GM12891 (cell line): Measurements from ENCODE around the gene JUNB.
"Not testable (repeated sequence)": the region's sequence is repeated elsewhere in the genome, so short reads cannot be mapped to it uniquely, and the experiment has no call there.

Experiments
- DNase-seq: peaks from one replicate; pipeline ENCODE4 v3.0.0; 2011; ENCODE audit warnings: low spot score; ENCODE audit not compliant: insufficient read length
- FAIRE-seq: peaks from 2 replicates; lab custom pipeline; 2011; peaks lifted over from hg19 to GRCh38; lab: Jason Lieb, UNC
- PAX5 ChIP-seq: IDR thresholded peaks from 2 replicates; pipeline ENCODE4 v1.6.1; 2011; ENCODE audit warnings: low read length, moderate library complexity, mild to moderate bottlenecking; ENCODE audit not compliant: insufficient read depth, severe bottlenecking
- POLR2A ChIP-seq: IDR thresholded peaks from 2 replicates; pipeline ENCODE4 v1.6.1; 2011; ENCODE audit warnings: low read depth, low read length, control low read depth
- POLR2AphosphoS5 ChIP-seq: IDR thresholded peaks from 2 replicates; pipeline ENCODE4 v1.6.1; 2011; ENCODE audit warnings: low read depth, low read length, control low read depth
- POU2F2 ChIP-seq: IDR thresholded peaks from 2 replicates; pipeline ENCODE4 v1.6.1; 2011; ENCODE audit warnings: low read depth, mild to moderate bottlenecking, control low read depth, low read length, moderate library complexity
- SPI1 ChIP-seq: IDR thresholded peaks from 2 replicates; pipeline ENCODE4 v1.6.1; 2011; ENCODE audit warnings: low read depth, low read length, control low read depth
- TAF1 ChIP-seq: IDR thresholded peaks from 2 replicates; pipeline ENCODE4 v1.6.1; 2011; ENCODE audit warnings: low read depth, low read length, control low read depth

JUNB gene

GRCh38 chr19:12794196-12794941 is 3.1 kb downstream of the JUNB start:
- DNase-seq: no peak
- FAIRE-seq: no peak
- TF ChIP-seq SPI1: peak; percentile 16; the same call in 1 of the 2 replicates
- no peak for TF ChIP-seq PAX5

GRCh38 chr19:12794971-12795381 is 3.7 kb downstream of the JUNB start:
- TF ChIP-seq SPI1 (no peak), TAF1 (no peak), POLR2A (no peak), POU2F2 (no peak), PAX5 (no peak), POLR2AphosphoS5 (no peak)
- DNase-seq (no peak), FAIRE-seq (no peak)

GRCh38 chr19:12796146-12797071 is 5.1 kb downstream of the JUNB start:
- TF ChIP-seq POLR2AphosphoS5 (no peak), POU2F2 (0 out of 2 replicates have a peak, but pooled peaks have one; percentile 7), TAF1 (no peak), POLR2A (no peak), PAX5 (no peak)
- no peak for DNase-seq
- FAIRE-seq: peak; percentile 95

- DNase-seq (no peak), FAIRE-seq (no peak)
- TF ChIP-seq TAF1 (no peak), SPI1 (no peak), POLR2AphosphoS5 (no peak), POLR2A (no peak), PAX5 (no peak)
Measured at GRCh38 chr19:12797141-12797587, 5.9 kb downstream of the JUNB start.

- FAIRE-seq, DNase-seq: not testable (repeated sequence)
Measured at GRCh38 chr19:12797607-12798006, 6.3 kb downstream of the JUNB start.

- TF ChIP-seq POLR2AphosphoS5 (no peak), POU2F2 (no peak), PAX5 (no peak), TAF1 (no peak), SPI1 (no peak), POLR2A (no peak)
- no peak for DNase-seq
- FAIRE-seq: no peak
Measured at GRCh38 chr19:12799742-12800465, 8.6 kb downstream of the JUNB start.

- no peak for DNase-seq
- no peak for TF ChIP-seq TAF1
- TF ChIP-seq POLR2A: no peak
- no peak for TF ChIP-seq SPI1
- no peak for TF ChIP-seq PAX5
- TF ChIP-seq POU2F2: no peak
- no peak for TF ChIP-seq POLR2AphosphoS5
- no peak for FAIRE-seq
Measured at GRCh38 chr19:12800466-12800770, 9.1 kb downstream of the JUNB start.

GRCh38 chr19:12800923-12801465 is 9.7 kb downstream of the JUNB start:
- no peak for FAIRE-seq
- no peak for DNase-seq

GRCh38 chr19:12801466-12802266 is 10.4 kb downstream of the JUNB start, which contains the start of the genes PRDX2 and THSD8:
Gene PRDX2 (minus strand): TSS chr19:12801800. CDS start chr19:12801261, 539 bp downstream.
Gene THSD8 (plus strand): TSS chr19:12802069. CDS start chr19:12802072, 3 bp downstream.
- DNase-seq (peak; percentile 71), FAIRE-seq (peak; percentile 79)
- TF ChIP-seq TAF1 (0 out of 2 replicates have a peak, but pooled peaks have one; percentile 59), POLR2AphosphoS5 (peak; percentile 91), POU2F2 (no peak), SPI1 (no peak), POLR2A (peak; percentile 96)

More at GRCh38 chr19:12800923-12801465, 9.7 kb downstream of the JUNB start:
- TF ChIP-seq PAX5 (no peak), POU2F2 (no peak), POLR2A (no peak), POLR2AphosphoS5 (no peak), TAF1 (no peak), SPI1 (no peak)
